HG02970 (cell line): ENCODE results near the gene BEND7.

Source experiments
- ATAC-seq: cut with Tn5 transposase; IDR thresholded peaks from one replicate; pipeline ENCODE4 v1.9.1; 2021; ENCODE audit warnings: mild to moderate bottlenecking, moderate library complexity, moderate number of reproducible peaks; ENCODE audit not compliant: unreplicated experiment, low FRiP score

Gene BEND7

GRCh38 chr10:13521026-13521425, 7.8 kb downstream of the BEND7 start:
- ATAC-seq = no peak

- no peak for ATAC-seq
Measured at GRCh38 chr10:13520194-13520593, 8.6 kb downstream of the BEND7 start.

- no peak for ATAC-seq
Measured at GRCh38 chr10:13518076-13518692, 10.6 kb downstream of the BEND7 start.

DNA sequence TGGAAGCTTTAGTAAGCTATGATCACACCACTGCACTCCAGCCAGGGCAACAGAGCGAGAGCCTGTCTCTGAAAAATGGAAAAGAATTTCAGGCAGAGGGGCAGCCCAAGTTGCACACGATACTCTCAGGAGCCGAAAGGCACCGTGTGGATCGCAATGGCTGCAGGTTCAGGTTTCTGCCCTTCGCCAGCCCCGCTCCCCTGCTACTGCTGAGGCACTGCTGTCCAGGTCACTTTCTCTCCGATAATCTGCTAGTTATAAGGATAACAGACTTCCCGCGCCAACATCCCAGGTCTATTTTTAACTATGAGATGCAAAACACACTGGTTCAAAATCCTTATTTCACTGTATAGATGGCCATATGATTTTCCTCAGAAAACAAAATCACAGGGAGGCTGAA, 11.1 kb downstream of the BEND7 start:
- no peak for ATAC-seq

DNA sequence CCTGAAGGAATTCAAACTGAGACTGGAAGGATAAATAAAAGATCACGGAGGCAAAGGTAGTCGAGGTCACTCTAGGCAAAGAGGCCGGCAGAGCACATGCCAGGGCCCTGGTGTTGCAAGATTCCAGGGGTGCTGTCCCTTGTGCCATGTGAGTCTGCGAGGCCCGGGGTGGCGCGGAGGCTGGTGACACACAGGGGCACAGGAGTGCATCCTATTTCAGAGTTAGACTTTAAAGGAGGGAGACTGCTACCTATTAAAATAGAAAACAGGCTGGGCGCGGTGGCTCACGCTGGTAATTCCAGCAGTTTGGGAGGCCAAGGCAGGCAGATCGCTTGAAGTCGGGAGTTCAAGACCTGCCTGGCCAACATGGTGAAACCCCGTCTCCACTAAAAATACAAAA, 12.6 kb downstream of the BEND7 start:
- no peak for ATAC-seq

DNA sequence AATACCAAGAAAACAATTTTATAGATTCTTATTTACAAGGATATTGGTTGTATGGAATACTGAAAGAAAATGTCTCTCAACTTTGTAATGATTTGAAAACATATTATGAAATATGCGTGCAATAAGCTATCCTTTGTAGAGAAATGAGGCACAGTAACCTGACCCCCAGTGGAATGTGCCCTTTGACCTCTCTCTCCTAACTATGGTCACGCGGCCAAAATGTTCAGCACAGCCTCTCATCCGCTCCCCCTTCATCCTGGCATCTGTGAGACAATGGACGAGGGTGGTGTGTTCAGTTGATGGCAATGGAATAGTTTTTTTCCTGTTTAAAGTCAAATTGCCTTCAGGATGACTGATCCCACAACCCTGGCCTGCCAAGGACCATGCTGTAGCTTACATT, 13.3 kb downstream of the BEND7 start:
- no peak for ATAC-seq

- no peak for ATAC-seq
Measured at GRCh38 chr10:13514296-13514695, 14.5 kb downstream of the BEND7 start.

- no peak for ATAC-seq
Measured at GRCh38 chr10:13512564-13512963, 16.2 kb downstream of the BEND7 start.

GRCh38 chr10:13511409-13511808, 17.4 kb downstream of the BEND7 start:
- ATAC-seq = no peak

GRCh38 chr10:13505052-13505680, 23.6 kb downstream of the BEND7 start:
- ATAC-seq = no peak

DNA sequence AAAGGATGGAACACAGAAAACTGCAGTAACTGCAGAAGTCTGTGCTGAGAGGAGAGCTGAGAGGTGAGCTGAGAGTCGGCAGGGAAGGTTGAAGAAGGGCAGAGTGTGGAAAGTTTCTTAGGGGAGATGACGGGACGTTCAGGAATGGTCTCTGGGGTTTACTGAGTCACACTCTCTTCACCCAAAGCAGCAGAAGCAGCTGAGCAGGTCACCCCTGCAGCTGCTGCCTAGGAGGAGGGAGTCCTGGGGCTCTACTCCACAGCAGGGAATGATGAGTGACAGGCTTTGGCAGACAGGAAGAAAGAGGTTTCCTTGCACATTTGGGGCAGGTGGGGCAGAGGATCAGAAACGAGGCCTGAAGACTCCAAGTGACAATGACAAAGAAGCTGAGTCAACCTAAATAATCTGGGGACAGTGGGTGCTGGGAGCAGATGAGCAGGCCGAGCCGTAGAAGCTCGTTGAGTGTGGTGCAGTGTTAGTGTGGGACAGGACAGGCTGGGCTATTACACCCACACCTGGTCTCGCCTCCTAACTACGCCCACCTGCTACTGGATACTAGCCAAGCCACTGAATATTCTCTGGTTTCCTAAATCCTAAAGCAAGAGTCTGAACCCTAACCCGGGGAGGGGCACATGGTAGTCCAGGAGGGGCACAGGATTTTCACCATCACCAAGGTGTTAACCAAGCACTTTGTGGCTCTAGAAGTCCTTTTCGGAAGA, 24.9 kb downstream of the BEND7 start:
- ATAC-seq = no peak

GRCh38 chr10:13502380-13502779, 26.4 kb downstream of the BEND7 start:
- no peak for ATAC-seq

- no peak for ATAC-seq
Measured at GRCh38 chr10:13500201-13500600, 28.6 kb downstream of the BEND7 start.

DNA sequence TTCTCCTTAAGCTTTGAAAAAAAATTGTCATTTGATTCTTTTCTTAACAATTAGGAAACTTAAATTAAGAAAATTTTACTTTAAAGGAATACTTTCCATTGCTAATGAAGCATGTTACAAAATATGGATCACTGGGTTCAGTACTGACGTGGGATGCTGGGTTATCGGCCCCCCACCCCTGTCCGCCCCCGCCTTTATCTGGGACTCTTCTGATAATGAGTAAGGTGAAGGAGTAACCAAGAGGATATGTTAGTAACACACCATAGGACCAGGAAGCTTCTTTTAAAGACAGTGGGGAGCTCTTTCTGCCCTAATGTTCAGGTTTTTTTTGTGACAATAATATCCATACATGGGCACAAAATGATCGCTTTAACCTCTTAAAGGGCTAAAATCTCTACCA, 29.7 kb downstream of the BEND7 start:
- no peak for ATAC-seq

DNA sequence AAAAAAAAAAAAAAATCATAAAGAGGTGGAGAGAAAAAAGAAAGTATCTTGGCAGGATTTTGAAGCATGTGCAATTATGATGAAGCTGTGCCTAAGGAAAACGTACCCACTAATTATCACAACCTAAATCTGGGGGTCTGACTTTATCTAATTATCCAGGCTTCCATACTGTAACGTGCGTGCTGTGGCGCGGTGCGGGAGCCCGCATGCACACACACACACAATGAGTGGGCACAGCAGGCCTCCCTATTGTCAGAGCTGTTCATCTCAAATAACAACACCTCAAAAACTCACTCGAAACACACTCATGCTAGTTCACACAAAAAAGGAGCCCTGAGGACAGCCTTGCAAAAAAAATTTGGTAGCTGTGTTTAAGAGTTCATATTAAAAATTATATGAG, 31.9 kb downstream of the BEND7 start:
- ATAC-seq = no peak

- ATAC-seq = no peak
Measured at GRCh38 chr10:13496164-13496563, 32.6 kb downstream of the BEND7 start.

DNA sequence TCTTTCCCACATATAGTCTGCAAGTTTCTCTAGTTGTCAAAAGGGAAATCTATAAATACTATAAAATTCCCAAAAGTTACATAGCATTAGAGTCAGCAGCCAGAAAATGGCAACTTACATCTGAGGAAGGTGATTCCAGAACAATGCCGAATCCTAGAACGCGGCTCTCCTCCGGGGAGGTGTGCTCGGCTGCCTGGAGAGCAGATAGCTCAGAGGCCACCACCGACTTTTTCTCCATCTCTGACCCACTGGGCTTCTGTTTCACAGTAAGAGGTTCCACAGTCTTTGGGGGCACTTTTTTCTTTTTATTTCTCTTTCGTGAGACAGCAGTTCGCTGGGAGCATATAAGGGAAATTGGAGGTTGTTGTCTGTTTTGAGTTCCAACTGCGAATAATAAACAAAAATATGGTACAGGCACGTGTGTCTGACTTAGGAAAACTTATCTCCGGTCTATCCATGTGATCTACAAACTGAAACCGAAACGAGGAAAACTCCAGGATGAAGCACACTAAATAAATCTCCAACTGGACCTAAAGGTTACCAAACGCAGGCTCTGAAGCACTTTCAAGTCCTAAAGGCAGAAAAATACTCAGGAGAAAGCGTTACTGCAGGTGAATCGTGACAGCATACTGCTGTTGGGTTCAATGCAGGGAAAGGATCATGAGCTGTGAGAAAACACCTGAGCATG, 36.2 kb downstream of the BEND7 start:
- no peak for ATAC-seq

GRCh38 chr10:13491747-13492360, 37.0 kb downstream of the BEND7 start:
- ATAC-seq = no peak

- ATAC-seq = no peak
Measured at GRCh38 chr10:13490503-13490902, 38.3 kb downstream of the BEND7 start.

DNA sequence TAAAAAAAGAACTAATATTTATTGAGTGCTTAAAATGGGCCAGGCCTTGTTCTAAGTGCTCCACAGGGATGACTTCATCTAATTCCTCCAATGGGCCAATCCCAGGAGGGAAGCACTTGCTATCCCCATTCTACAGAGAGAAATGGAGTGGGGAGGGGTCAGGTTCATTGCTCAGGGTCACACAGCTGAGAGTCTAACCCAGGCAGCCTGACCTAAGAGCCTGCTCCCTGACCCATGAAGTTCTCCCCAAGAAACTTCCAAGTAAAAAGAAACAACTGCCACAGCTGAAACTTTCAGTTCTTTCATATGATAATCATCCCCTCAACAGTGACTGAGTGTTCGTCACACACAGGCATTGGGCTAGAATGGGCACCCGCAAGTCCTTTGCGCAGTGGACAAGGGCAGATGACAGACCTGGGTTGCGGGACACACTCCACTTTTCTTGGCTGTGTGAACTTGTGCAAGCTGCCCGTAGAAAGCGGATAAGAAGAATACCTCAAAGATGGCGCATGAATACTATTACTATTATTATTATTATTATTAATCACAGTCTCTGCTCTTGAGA, 39.7 kb downstream of the BEND7 start:
- ATAC-seq = no peak

DNA sequence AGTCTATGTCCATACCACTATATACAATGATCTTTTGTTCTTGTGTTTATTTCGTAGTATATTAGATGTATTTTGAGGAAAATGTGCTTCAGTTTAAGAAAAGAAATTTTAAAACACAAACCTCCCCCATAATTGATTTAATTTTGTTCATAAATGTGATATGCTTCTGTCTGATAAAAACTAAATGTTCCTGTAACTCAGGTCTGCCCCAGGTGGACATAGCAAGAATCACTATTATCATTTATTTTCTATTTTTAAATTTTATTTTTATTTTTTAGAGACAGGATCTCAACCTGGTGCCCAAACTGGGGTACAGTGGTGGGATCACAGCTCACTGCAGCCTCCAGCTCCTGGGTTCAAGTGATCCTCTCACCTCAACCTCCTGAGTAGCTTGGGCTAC, 43.2 kb downstream of the BEND7 start:
- ATAC-seq = no peak
